GM12878 (cell line): ENCODE data around the gene PLD3. TPM values are rescaled to one million over a fixed set of nuclear protein-coding genes. Genes with fewer than 3 reads are reported as not detected.

ENCODE experiments used
- ATAC-seq: fragments of 200-7000 bp; cut with Tn5 transposase; 3 replicates; pipeline ENCODE4 v1.9.1; 2020; ENCODE audit warnings: mild to moderate bottlenecking, moderate library complexity
- BruUV-seq: library from RNA; stranded (reverse); fragments of 400-500 nt; replicated peaks from 2 replicates; lab custom pipeline; 2021; lab: Mats Ljungman, UMichigan
- CTCF ChIA-PET: fragments of 300-600 bp; sonication (Branson Sonifier 250); formaldehyde crosslinking; extraction: SDS; loops from one replicate; lab custom pipeline; 2021; ENCODE audit warnings: inconsistent platforms; lab: Yijun Ruan, JAX
- POLR2A ChIA-PET: fragments of 350-600 bp; formaldehyde crosslinking; extraction: SDS; loops from one replicate; lab custom pipeline; 2021; ENCODE audit warnings: inconsistent platforms; lab: Charles Lee
- RAD21 ChIA-PET: fragments of 300-600 bp; sonication (Branson Sonifier 250); formaldehyde crosslinking; loops from one replicate; lab custom pipeline; 2023; ENCODE audit warnings: antibody characterized with exemption; ENCODE audit not compliant: unreplicated experiment; lab: Charles Lee
- SMC1A ChIA-PET: fragments of 300-600 bp; sonication (Branson Sonifier 250); formaldehyde crosslinking; loops from one replicate; lab custom pipeline; 2023; ENCODE audit not compliant: unreplicated experiment, uncharacterized antibody; lab: Charles Lee
- DNase-seq: peaks from one replicate; pipeline ENCODE4 v3.0.0-alpha.2; 2011; ENCODE audit warnings: low read depth, low spot score
- FAIRE-seq: peaks from 3 replicates; lab custom pipeline; 2011; peaks lifted over from hg19 to GRCh38; lab: Jason Lieb, UNC
- H2AFZ ChIP-seq: 2 replicates; pipeline ENCODE4 v1.6.0; 2011; ENCODE audit warnings: low read depth, low read length, control low read depth; ENCODE audit not compliant: control insufficient read depth
- H3K27ac ChIP-seq: 2 replicates; pipeline ENCODE4 v1.5.1; 2011; ENCODE audit warnings: control low read depth; ENCODE audit not compliant: control insufficient read depth, insufficient read depth
- H3K27me3 ChIP-seq, 2 experiments: replicated peaks in 1 of 2; 2 replicates each; pipeline versions ENCODE4 v1.6.0 to v1.6.1; 2011; ENCODE audit warnings: low read length in 1 of 2; ENCODE audit not compliant: control insufficient read depth in 2 of 2, insufficient read depth in 2 of 2
- H3K36me3 ChIP-seq, 2 experiments: 2 replicates each; pipeline ENCODE4 v1.5.1; 2011; ENCODE audit warnings: low read length in 1 of 2; ENCODE audit not compliant: control insufficient read depth in 2 of 2, insufficient read depth in 2 of 2
- H3K4me1 ChIP-seq: 2 replicates; pipeline ENCODE4 v1.6.1; 2011; ENCODE audit warnings: mild to moderate bottlenecking, low read length, moderate library complexity, mixed read lengths; ENCODE audit not compliant: control insufficient read depth, insufficient read depth
- H3K4me2 ChIP-seq: 2 replicates; pipeline ENCODE4 v1.6.0; 2011; ENCODE audit warnings: control low read depth; ENCODE audit not compliant: control insufficient read depth, insufficient read depth
- H3K4me3 ChIP-seq: fragments of 200-600 bp; sonication (generic); 2 replicates; pipeline ENCODE4 v1.5.1; 2016
- H3K79me2 ChIP-seq: 2 replicates; pipeline ENCODE4 v1.6.0; 2011; ENCODE audit warnings: low read length; ENCODE audit not compliant: control insufficient read depth, insufficient read depth
- H3K9ac ChIP-seq: 2 replicates; pipeline ENCODE4 v1.8.0; 2011; ENCODE audit warnings: low read length, control low read depth, mixed read lengths; ENCODE audit not compliant: control insufficient read depth, insufficient read depth
- H3K9me3 ChIP-seq: replicated peaks from 3 replicates; pipeline ENCODE4 v1.5.1; 2011; ENCODE audit warnings: mild to moderate bottlenecking, low read length; ENCODE audit not compliant: control insufficient read depth, insufficient read depth
- H4K20me1 ChIP-seq: 2 replicates; pipeline ENCODE4 v1.6.0; 2011; ENCODE audit not compliant: control insufficient read depth, insufficient read depth
- EZH2 ChIP-seq: IDR thresholded peaks from 2 replicates; pipeline ENCODE4 v1.6.1; 2012; ENCODE audit warnings: low read depth, mild to moderate bottlenecking, control low read depth, inconsistent platforms, low read length, borderline replicate concordance; ENCODE audit not compliant: control insufficient read depth
- MEF2B ChIP-seq: fragments of 450-650 bp; IDR thresholded peaks from 2 replicates; pipeline ENCODE4 v1.6.1; 2018; ENCODE audit warnings: mild to moderate bottlenecking, moderate library complexity; ENCODE audit not compliant: partially characterized antibody, poor library complexity, severe bottlenecking
- NFYA ChIP-seq: IDR thresholded peaks from 2 replicates; pipeline ENCODE4 v1.6.1; 2011; ENCODE audit warnings: low read depth, mild to moderate bottlenecking, low read length, improper control_type of control experiment, borderline replicate concordance
- SPI1 ChIP-seq: IDR thresholded peaks from 2 replicates; pipeline ENCODE4 v1.6.1; 2011; ENCODE audit warnings: low read depth, mild to moderate bottlenecking, low read length, moderate library complexity, borderline replicate concordance; ENCODE audit not compliant: insufficient read depth
- WGBS: methylation state at CpG from one replicate; pipeline ENCODE4 v1.1.6; 2016; ENCODE audit warnings: low lambda C conversion rate; ENCODE audit not compliant: insufficient replicate concordance, insufficient coverage; ENCODE audit errors: missing lambda C conversion rate; 5-methylcytosine and 5-hydroxymethylcytosine counted together
- in situ Hi-C: fragments of 300-500 bp; cut with MboI; formaldehyde crosslinking; loops from 9 replicates; pipeline ENCODE4 v1.14.3; 2018; ENCODE audit warnings: mixed read lengths
- intact Hi-C: fragments of 100-400 bp; cut with micrococcal nuclease; formaldehyde crosslinking; loops from one replicate; pipeline ENCODE4 v1.14.2; 2022; ENCODE audit not compliant: unreplicated experiment
- polyA plus RNA-seq, 11 experiments: library from polyadenylated mRNA; depleted of rRNA in 4 of 11; unstranded in 6 of 11; stranded (reverse) in 5 of 11; fragments of >200 nt; fragmentation: Nextera tagmentation in 4 of 11; fragmentation: Illumina TruSeq in 1 of 11; extraction: Ambion mirVana in 4 of 11; extraction: Trizol in 1 of 11; gene quantifications; 1 replicate in 1 of 11; 2 replicates in 10 of 11; pipeline versions ENCODE4 v1.2.1 to v1.2.3, GENCODE V29; 2011 to 2016; ENCODE audit warnings: inconsistent platforms in 2 of 11, missing spikeins in 2 of 11, low read depth in 1 of 11
- total RNA-seq, 4 experiments: library from RNA; depleted of rRNA in 3 of 4; stranded (reverse); fragments of >200 nt in 3 of 4; fragmentation: Illumina TruSeq in 1 of 4; extraction: Trizol in 1 of 4; gene quantifications; 2 replicates each; pipeline versions ENCODE4 v1.2.1 to v1.2.3, GENCODE V29; 2013 to 2021

Gene PLD3
- total and polyA plus RNA-seq, 10 of the 15 experiments (the other 5 are each of a cell fraction or from before 2014, with no cell fraction given): 1.3 to 134 (median 72.7) TPM

- Histone ChIP-seq H3K36me3 (peaks cover 6 to 12% of the 10 kb centered on the region in 2 experiments; a peak in 3 of 4 replicates), H3K4me1 (peaks cover 5% of the 10 kb centered on the region), H3K9ac (no peak overlapping the region), H3K27me3 (no peaks in the 10 kb centered on the region), H3K79me2 (no peaks in the 10 kb centered on the region; the same call in 1 of the 2 replicates), H2AFZ (no peak overlapping the region), H3K4me3 (no peak overlapping the region), H4K20me1 (no peaks in the 10 kb centered on the region), H3K9me3 (no peaks in the 10 kb centered on the region), H3K27ac (no peak overlapping the region), H3K4me2 (peak overlapping the region; percentile 3; the same call in 1 of the 2 replicates)
- no peak for DNase-seq
- no peak for FAIRE-seq
- POLR2A ChIA-PET: no interaction called here
- BruUV-seq: no TSS peak
- SMC1A ChIA-PET: no interaction called here
- 88% methylated on average over 4 of the region's 4 CpGs for WGBS
- in situ Hi-C loops (no loop called here), intact Hi-C loops (no loop called here)
- CTCF ChIA-PET: interaction anchor here (1.4 kb wide), 1 partner anchor 35 kb away, joined by 3 read pairs; no protein-coding TSS in a partner anchor
- TF ChIP-seq SPI1 (peak; percentile 55; the same call in 1 of the 2 replicates), NFYA (no peak)
- RAD21 ChIA-PET: interaction anchor here (0.6 to 2.0 kb wide), 2 partner anchors 9 to 399 kb away, joined by 4 read pairs; partner anchors contain the start of gene PLD3
- peak; percentile 44 for ATAC-seq
Observed at GRCh38 chr19:40339018-40339728, 9.3 kb upstream of the PLD3 start.

DNA sequence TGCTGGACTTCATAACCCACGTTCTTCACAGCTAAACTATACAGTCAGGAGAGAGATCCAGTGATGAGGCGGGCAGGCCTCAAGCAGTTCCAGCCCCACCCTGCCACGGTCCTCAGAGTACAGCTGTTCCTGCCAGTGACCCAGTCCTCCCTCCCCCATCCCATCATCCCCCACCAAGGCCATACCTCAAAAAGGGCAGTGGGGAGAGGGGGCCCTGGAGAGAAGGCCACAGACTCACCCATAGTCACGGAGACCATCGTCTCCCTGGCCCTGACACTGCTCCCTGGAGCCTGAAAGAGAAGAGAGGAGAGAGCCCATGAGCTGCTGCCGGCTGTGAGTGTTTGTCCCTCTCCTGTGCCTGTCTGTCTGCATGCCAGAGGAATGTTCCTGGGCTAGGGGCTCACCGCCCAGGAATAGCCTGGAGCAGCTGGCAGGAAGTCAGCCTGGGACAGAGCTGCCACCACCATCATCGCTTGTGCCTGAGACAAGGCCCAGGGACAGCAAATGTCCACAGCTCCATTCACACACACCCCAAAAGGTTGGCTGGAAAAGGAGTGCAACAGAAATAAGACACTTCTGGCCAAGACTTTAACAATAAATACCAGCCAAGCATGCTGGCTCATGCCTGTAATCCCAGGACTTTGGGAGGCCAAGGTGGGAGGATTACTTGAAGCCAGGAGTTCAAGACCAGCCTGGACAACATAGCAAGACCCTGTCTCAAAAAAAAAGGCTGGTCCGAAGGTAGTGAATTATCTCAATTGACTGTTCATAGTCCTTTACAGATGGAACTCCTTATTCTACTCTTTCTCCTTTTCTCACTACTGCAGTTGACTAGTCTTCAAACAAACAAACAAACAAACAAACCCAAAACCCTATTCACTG lies 6.7 kb upstream of the PLD3 start:
- 79% methylated on average over 9 of the region's 9 CpGs for WGBS
- H3K27ac ChIP-seq: no peak overlapping the region

More for the DNA sequence above, 6.7 kb upstream of the PLD3 start:
- CTCF ChIA-PET: no interaction called here
- Histone ChIP-seq H3K79me2 (peaks cover 3% of the 10 kb centered on the region), H3K36me3 (peaks cover 0 to 7% of the 10 kb centered on the region in 2 experiments; a peak in 2 of 4 replicates), H3K4me2 (no peak overlapping the region), H3K4me3 (no peak overlapping the region), H2AFZ (no peak overlapping the region), H3K4me1 (peaks cover 5% of the 10 kb centered on the region), H4K20me1 (no peaks in the 10 kb centered on the region), H3K27me3 (no peaks in the 10 kb centered on the region), H3K9me3 (no peaks in the 10 kb centered on the region), H3K9ac (no peak overlapping the region)
- no TSS peak for BruUV-seq
- in situ Hi-C loops (no loop called here), intact Hi-C loops (no loop called here)
- SMC1A ChIA-PET: interaction anchor here (1.5 kb wide), 1 partner anchor 43 kb away, joined by 3 read pairs; no protein-coding TSS in a partner anchor
- ATAC-seq (no peak), FAIRE-seq (no peak), DNase-seq (no peak)
- POLR2A ChIA-PET: no interaction called here
- no peak for TF ChIP-seq MEF2B
- TF ChIP-seq EZH2: no peak
- RAD21 ChIA-PET: no interaction called here
